ENCODE data around the gene PRSS57. TPM values are rescaled to one million over a fixed set of nuclear protein-coding genes. Genes with fewer than 3 reads are reported as not detected.
A peak's percentile ranks its signal among the peaks of the same experiment; 100 is the strongest.

PRSS57 gene
- total and polyA plus RNA-seq, 2 of the 13 experiments (the other 11 are each of a cell fraction or from before 2014, with no cell fraction given) = 0.12 TPM; not detected in 1

- TF ChIP-seq, protein P1, sequence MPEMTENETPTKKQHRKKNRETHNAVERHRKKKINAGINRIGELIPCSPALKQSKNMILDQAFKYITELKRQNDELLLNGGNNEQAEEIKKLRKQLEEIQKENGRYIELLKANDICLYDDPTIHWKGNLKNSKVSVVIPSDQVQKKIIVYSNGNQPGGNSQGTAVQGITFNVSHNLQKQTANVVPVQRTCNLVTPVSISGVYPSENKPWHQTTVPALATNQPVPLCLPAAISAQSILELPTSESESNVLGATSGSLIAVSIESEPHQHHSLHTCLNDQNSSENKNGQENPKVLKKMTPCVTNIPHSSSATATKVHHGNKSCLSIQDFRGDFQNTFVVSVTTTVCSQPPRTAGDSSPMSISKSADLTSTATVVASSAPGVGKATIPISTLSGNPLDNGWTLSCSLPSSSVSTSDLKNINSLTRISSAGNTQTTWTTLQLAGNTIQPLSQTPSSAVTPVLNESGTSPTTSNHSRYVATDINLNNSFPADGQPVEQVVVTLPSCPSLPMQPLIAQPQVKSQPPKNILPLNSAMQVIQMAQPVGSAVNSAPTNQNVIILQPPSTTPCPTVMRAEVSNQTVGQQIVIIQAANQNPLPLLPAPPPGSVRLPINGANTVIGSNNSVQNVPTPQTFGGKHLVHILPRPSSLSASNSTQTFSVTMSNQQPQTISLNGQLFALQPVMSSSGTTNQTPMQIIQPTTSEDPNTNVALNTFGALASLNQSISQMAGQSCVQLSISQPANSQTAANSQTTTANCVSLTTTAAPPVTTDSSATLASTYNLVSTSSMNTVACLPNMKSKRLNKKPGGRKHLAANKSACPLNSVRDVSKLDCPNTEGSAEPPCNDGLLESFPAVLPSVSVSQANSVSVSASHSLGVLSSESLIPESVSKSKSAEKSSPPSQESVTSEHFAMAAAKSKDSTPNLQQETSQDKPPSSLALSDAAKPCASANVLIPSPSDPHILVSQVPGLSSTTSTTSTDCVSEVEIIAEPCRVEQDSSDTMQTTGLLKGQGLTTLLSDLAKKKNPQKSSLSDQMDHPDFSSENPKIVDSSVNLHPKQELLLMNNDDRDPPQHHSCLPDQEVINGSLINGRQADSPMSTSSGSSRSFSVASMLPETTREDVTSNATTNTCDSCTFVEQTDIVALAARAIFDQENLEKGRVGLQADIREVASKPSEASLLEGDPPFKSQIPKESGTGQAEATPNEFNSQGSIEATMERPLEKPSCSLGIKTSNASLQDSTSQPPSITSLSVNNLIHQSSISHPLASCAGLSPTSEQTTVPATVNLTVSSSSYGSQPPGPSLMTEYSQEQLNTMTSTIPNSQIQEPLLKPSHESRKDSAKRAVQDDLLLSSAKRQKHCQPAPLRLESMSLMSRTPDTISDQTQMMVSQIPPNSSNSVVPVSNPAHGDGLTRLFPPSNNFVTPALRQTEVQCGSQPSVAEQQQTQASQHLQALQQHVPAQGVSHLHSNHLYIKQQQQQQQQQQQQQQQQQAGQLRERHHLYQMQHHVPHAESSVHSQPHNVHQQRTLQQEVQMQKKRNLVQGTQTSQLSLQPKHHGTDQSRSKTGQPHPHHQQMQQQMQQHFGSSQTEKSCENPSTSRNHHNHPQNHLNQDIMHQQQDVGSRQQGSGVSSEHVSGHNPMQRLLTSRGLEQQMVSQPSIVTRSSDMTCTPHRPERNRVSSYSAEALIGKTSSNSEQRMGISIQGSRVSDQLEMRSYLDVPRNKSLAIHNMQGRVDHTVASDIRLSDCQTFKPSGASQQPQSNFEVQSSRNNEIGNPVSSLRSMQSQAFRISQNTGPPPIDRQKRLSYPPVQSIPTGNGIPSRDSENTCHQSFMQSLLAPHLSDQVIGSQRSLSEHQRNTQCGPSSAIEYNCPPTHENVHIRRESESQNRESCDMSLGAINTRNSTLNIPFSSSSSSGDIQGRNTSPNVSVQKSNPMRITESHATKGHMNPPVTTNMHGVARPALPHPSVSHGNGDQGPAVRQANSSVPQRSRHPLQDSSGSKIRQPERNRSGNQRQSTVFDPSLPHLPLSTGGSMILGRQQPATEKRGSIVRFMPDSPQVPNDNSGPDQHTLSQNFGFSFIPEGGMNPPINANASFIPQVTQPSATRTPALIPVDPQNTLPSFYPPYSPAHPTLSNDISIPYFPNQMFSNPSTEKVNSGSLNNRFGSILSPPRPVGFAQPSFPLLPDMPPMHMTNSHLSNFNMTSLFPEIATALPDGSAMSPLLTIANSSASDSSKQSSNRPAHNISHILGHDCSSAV (CRISPR knock-in tag; IDR thresholded peaks at IDR 0.05; ENCODE audit: borderline replicate concordance) = no peak
- TF ChIP-seq SOX13 (IDR thresholded peaks at IDR 0.05) = no peak
- TF ChIP-seq SOX13 (CRISPR knock-in tag; conservative IDR thresholded peaks at IDR 0.05 in 1 of 2, IDR thresholded peaks at IDR 0.05 in 1 of 2) = no peak
- TF ChIP-seq BRCA1 (CRISPR knock-in tag; IDR thresholded peaks at IDR 0.05) = no peak
- no peak for TF ChIP-seq TAF15 (IDR thresholded peaks at IDR 0.05; ENCODE audit: low read depth, low read length, poor library complexity, severe bottlenecking)
- TF ChIP-seq ZNF564 (CRISPR knock-in tag; IDR thresholded peaks at IDR 0.05) = no peak
- peak; percentile 61; the same call in 1 of the 2 replicates for TF ChIP-seq ZNF747 (CRISPR knock-in tag; IDR thresholded peaks at IDR 0.05; ENCODE audit: borderline replicate concordance)
- no peak for TF ChIP-seq ZSCAN29 (CRISPR knock-in tag; conservative IDR thresholded peaks at IDR 0.05)
- TF ChIP-seq MED13 (CRISPR knock-in tag; IDR thresholded peaks at IDR 0.05) = no peak
- TF ChIP-seq ZBTB7B (CRISPR knock-in tag; IDR thresholded peaks at IDR 0.05) = 0 out of 2 replicates have a peak, but pooled peaks have one; percentile 44
- TF ChIP-seq, protein P2, sequence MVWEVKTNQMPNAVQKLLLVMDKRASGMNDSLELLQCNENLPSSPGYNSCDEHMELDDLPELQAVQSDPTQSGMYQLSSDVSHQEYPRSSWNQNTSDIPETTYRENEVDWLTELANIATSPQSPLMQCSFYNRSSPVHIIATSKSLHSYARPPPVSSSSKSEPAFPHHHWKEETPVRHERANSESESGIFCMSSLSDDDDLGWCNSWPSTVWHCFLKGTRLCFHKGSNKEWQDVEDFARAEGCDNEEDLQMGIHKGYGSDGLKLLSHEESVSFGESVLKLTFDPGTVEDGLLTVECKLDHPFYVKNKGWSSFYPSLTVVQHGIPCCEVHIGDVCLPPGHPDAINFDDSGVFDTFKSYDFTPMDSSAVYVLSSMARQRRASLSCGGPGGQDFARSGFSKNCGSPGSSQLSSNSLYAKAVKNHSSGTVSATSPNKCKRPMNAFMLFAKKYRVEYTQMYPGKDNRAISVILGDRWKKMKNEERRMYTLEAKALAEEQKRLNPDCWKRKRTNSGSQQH (CRISPR knock-in tag; IDR thresholded peaks at IDR 0.05; ENCODE audit: low read depth) = no peak
- TF ChIP-seq SRSF1 (optimal IDR thresholded peaks at IDR 0.05; ENCODE audit: low read depth, low read length) = no peak
- TF ChIP-seq ASH2L (IDR thresholded peaks at IDR 0.05; ENCODE audit: insufficient read length, low read depth, low read length) = no peak
- no peak for TF ChIP-seq EHMT2 (IDR thresholded peaks at IDR 0.05; ENCODE audit: borderline replicate concordance, low read depth, low read length)
- TF ChIP-seq ZNF607 (CRISPR knock-in tag; IDR thresholded peaks at IDR 0.05; ENCODE audit: borderline replicate concordance) = no peak
- TF ChIP-seq, protein P3, sequence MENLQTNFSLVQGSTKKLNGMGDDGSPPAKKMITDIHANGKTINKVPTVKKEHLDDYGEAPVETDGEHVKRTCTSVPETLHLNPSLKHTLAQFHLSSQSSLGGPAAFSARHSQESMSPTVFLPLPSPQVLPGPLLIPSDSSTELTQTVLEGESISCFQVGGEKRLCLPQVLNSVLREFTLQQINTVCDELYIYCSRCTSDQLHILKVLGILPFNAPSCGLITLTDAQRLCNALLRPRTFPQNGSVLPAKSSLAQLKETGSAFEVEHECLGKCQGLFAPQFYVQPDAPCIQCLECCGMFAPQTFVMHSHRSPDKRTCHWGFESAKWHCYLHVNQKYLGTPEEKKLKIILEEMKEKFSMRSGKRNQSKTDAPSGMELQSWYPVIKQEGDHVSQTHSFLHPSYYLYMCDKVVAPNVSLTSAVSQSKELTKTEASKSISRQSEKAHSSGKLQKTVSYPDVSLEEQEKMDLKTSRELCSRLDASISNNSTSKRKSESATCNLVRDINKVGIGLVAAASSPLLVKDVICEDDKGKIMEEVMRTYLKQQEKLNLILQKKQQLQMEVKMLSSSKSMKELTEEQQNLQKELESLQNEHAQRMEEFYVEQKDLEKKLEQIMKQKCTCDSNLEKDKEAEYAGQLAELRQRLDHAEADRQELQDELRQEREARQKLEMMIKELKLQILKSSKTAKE (CRISPR knock-in tag; IDR thresholded peaks at IDR 0.05; ENCODE audit: borderline replicate concordance) = no peak
Measured at GRCh38 chr19:708154-709143, 13.2 kb upstream of the PRSS57 start, which contains the start of gene PALM (continued).

Data from HepG2 (cell line).